GM19395 (cell line): ENCODE data around the gene NAV3.
A peak's percentile ranks its signal among the peaks of the same experiment; 100 is the strongest.

Experiments
- ATAC-seq: cut with Tn5 transposase; IDR thresholded peaks from one replicate; pipeline ENCODE4 v1.9.1; 2021; ENCODE audit warnings: mild to moderate bottlenecking, moderate library complexity; ENCODE audit not compliant: unreplicated experiment

NAV3 gene

GRCh38 chr12:77924703-77925102 is 94.0 kb downstream of the NAV3 start:
- no peak for ATAC-seq

GRCh38 chr12:77925536-77926108 is 94.9 kb downstream of the NAV3 start:
- peak; percentile 100 for ATAC-seq

- ATAC-seq: no peak
Observed at GRCh38 chr12:77928078-77928477, 97.4 kb downstream of the NAV3 start.

- no peak for ATAC-seq
Observed at GRCh38 chr12:77932216-77932615, 101.5 kb downstream of the NAV3 start.

- ATAC-seq: no peak
Observed at GRCh38 chr12:77938301-77938700, 107.6 kb downstream of the NAV3 start.

GRCh38 chr12:77940011-77940423 is 109.3 kb downstream of the NAV3 start:
- no peak for ATAC-seq

- no peak for ATAC-seq
Observed at GRCh38 chr12:77940567-77940966, 109.9 kb downstream of the NAV3 start.

- ATAC-seq: no peak
Observed at GRCh38 chr12:77941401-77941800, 110.7 kb downstream of the NAV3 start.

GRCh38 chr12:77943466-77943865 is 112.8 kb downstream of the NAV3 start:
- no peak for ATAC-seq

- no peak for ATAC-seq
Observed at GRCh38 chr12:77946541-77947061, 115.9 kb downstream of the NAV3 start.

- ATAC-seq: no peak
Observed at GRCh38 chr12:77947330-77947729, 116.6 kb downstream of the NAV3 start.

- no peak for ATAC-seq
Observed at GRCh38 chr12:77947746-77948145, 117.1 kb downstream of the NAV3 start.

- ATAC-seq: no peak
Observed at GRCh38 chr12:77949943-77950342, 119.2 kb downstream of the NAV3 start.

- no peak for ATAC-seq
Observed at GRCh38 chr12:77953528-77954205, 123.0 kb downstream of the NAV3 start.

- ATAC-seq: no peak
Observed at GRCh38 chr12:77954206-77954555, 123.5 kb downstream of the NAV3 start.

GRCh38 chr12:77957062-77957461 is 126.4 kb downstream of the NAV3 start:
- no peak for ATAC-seq

- no peak for ATAC-seq
Observed at GRCh38 chr12:77963576-77964178, 133.0 kb downstream of the NAV3 start.

GRCh38 chr12:77965790-77966189 is 135.1 kb downstream of the NAV3 start:
- ATAC-seq: no peak

GRCh38 chr12:77968021-77968420 is 137.3 kb downstream of the NAV3 start:
- no peak for ATAC-seq

- no peak for ATAC-seq
Observed at GRCh38 chr12:77968571-77968970, 137.9 kb downstream of the NAV3 start.

- ATAC-seq: no peak
Observed at GRCh38 chr12:77973579-77973978, 142.9 kb downstream of the NAV3 start.

GRCh38 chr12:77974645-77975044 is 144.0 kb downstream of the NAV3 start:
- ATAC-seq: no peak
